ENCODE measurements around the gene IQSEC2. TPM values are rescaled to one million over a fixed set of nuclear protein-coding genes. Genes with fewer than 3 reads are reported as not detected.

IQSEC2 gene
- total RNA-seq, 6 donors from 2014 or later: 17.5 to 45.1 (median 26.7) TPM

GRCh38 chrX:53321943-53322497 lies 40.6 kb upstream of the IQSEC2 start:
- Histone ChIP-seq H3K27ac (no peak overlapping the region), H3K4me3 (no peak overlapping the region), H3K36me3 (no peaks in the 10 kb centered on the region), H3K27me3 (peaks cover 0 to 10% (median 0%) of the 10 kb centered on the region in 4 donors), H3K4me1 (peaks cover 0 to 25% (median 4%) of the 10 kb centered on the region in 4 donors), H3K9me3 (no peaks in the 10 kb centered on the region)
- TF ChIP-seq CTCF (IDR thresholded peaks at IDR 0.05): no peak
- no peak for TF ChIP-seq POLR2A (IDR thresholded peaks at IDR 0.05)
- TF ChIP-seq POLR2AphosphoS5 (IDR thresholded peaks at IDR 0.05): no peak
- no peak for TF ChIP-seq EP300 (IDR thresholded peaks at IDR 0.05)
- whole genome bisulfite sequencing, 2 donors: 17 to 30% methylated on average over 4 to 6 of the region's 6 CpGs
- no peak for DNase-seq
- no peak for ATAC-seq (ENCODE audit: low FRiP score in 2 of 2)

GRCh38 chrX:53321230-53321942 lies 40.0 kb upstream of the IQSEC2 start:
- peak overlapping the region in 1 of 4 donors; percentile 36 for H3K27ac ChIP-seq
- TF ChIP-seq CTCF (IDR thresholded peaks at IDR 0.05) (no peak), POLR2A (IDR thresholded peaks at IDR 0.05) (peak in 1 of 4 donors; percentile 55)
- peaks cover 0 to 10% (median 0%) of the 10 kb centered on the region in 4 donors for H3K27me3 ChIP-seq
- WGBS, 2 donors: 0 to 10% methylated on average over 7 of the region's 56 CpGs
- peaks cover 0 to 25% (median 4%) of the 10 kb centered on the region in 4 donors for H3K4me1 ChIP-seq
- H3K36me3 ChIP-seq: no peaks in the 10 kb centered on the region
- ATAC-seq (ENCODE audit: low FRiP score in 2 of 2): peak in 1 of 2 donors; percentile 73
- no peaks in the 10 kb centered on the region for H3K9me3 ChIP-seq
- DNase-seq: peak in 1 of 2 donors; percentile 84
- H3K4me3 ChIP-seq: peak overlapping the region; percentile 25 to 68 (median 57)

- Histone ChIP-seq H3K9me3 (no peaks in the 10 kb centered on the region), H3K4me1 (peaks cover 0 to 25% (median 4%) of the 10 kb centered on the region in 4 donors), H3K36me3 (no peaks in the 10 kb centered on the region), H3K27ac (peak overlapping the region in 1 of 4 donors; percentile 36), H3K27me3 (peaks cover 0 to 10% (median 0%) of the 10 kb centered on the region in 4 donors), H3K4me3 (peak overlapping the region; percentile 25 to 68 (median 57))
- DNase-seq (peak in 1 of 2 donors; percentile 86), ATAC-seq (ENCODE audit: low FRiP score in 2 of 2) (peak in 1 of 2 donors; percentile 67)
- 11% methylated on average over 32 of the region's 75 CpGs; no CpG with 5 or more reads in 1 of the 2 donors for WGBS, 2 donors
- TF ChIP-seq EP300 (IDR thresholded peaks at IDR 0.05): no peak
- no peak for TF ChIP-seq POLR2AphosphoS5 (IDR thresholded peaks at IDR 0.05)
- TF ChIP-seq CTCF (IDR thresholded peaks at IDR 0.05): no peak
- TF ChIP-seq POLR2A (IDR thresholded peaks at IDR 0.05): no peak
These were observed 39.3 kb upstream of the IQSEC2 start for GRCh38 chrX:53320543-53321229.

GRCh38 chrX:53319614-53320542 lies 38.5 kb upstream of the IQSEC2 start:
- peak in 1 of 2 donors; percentile 49 for ATAC-seq (ENCODE audit: low FRiP score in 2 of 2)
- peaks cover 0 to 10% (median 0%) of the 10 kb centered on the region in 4 donors for H3K27me3 ChIP-seq
- H3K4me3 ChIP-seq: peak overlapping the region; percentile 25 to 68 (median 57)
- no peaks in the 10 kb centered on the region for H3K9me3 ChIP-seq
- no peak overlapping the region for H3K27ac ChIP-seq
- no peak for DNase-seq
- H3K36me3 ChIP-seq: no peaks in the 10 kb centered on the region
- no peak for TF ChIP-seq CTCF (IDR thresholded peaks at IDR 0.05)
- H3K4me1 ChIP-seq: peaks cover 0 to 25% (median 4%) of the 10 kb centered on the region in 4 donors
- 5 to 11% methylated on average over 14 to 26 of the region's 32 CpGs for WGBS, 2 donors
